H9 (cell line): ENCODE measurements around the gene TBC1D23. TPM values are rescaled to one million over a fixed set of nuclear protein-coding genes. Genes with fewer than 3 reads are reported as not detected.
"Not testable (repeated sequence)": the region's sequence is repeated elsewhere in the genome, so short reads cannot be mapped to it uniquely, and the experiment has no call there.

Experiments used
- DNase-seq: peaks from one replicate; pipeline ENCODE4 v3.0.0-alpha.2; 2017
- H2AFZ ChIP-seq: one replicate; pipeline ENCODE4 v1.6.1; 2013; ENCODE audit warnings: mild to moderate bottlenecking, low read length, control low read depth, moderate library complexity
- H2AK5ac ChIP-seq: 2 replicates; pipeline ENCODE4 v1.6.1; 2013; ENCODE audit warnings: low read length, control low read depth, mixed read lengths; ENCODE audit not compliant: insufficient read length
- H2BK120ac ChIP-seq: one replicate; pipeline ENCODE4 v1.6.1; 2013; ENCODE audit warnings: low read depth, mild to moderate bottlenecking, low read length, control low read depth, inconsistent platforms; ENCODE audit not compliant: poor library complexity, severe bottlenecking
- H2BK12ac ChIP-seq: 2 replicates; pipeline ENCODE4 v1.6.1; 2013; ENCODE audit warnings: low read length, control low read depth, mixed read lengths, low read depth; ENCODE audit not compliant: insufficient read length
- H2BK15ac ChIP-seq: 2 replicates; pipeline ENCODE4 v1.6.1; 2013; ENCODE audit warnings: low read depth, low read length, control low read depth
- H2BK20ac ChIP-seq: one replicate; pipeline ENCODE4 v1.6.1; 2013; ENCODE audit warnings: low read depth, mild to moderate bottlenecking, low read length, control low read depth, inconsistent platforms; ENCODE audit not compliant: poor library complexity, severe bottlenecking
- H2BK5ac ChIP-seq: 2 replicates; pipeline ENCODE4 v1.6.1; 2013; ENCODE audit warnings: low read length, control low read depth, mixed read lengths; ENCODE audit not compliant: insufficient read length
- H3K14ac ChIP-seq: 2 replicates; pipeline ENCODE4 v1.6.1; 2013; ENCODE audit warnings: low read length, control low read depth; ENCODE audit not compliant: insufficient read depth
- H3K18ac ChIP-seq: 2 replicates; pipeline ENCODE4 v1.6.1; 2013; ENCODE audit warnings: low read depth, mild to moderate bottlenecking, mixed read lengths, low read length, control low read depth; ENCODE audit not compliant: insufficient read length
- H3K23ac ChIP-seq: 2 replicates; pipeline ENCODE4 v1.6.1; 2013; ENCODE audit warnings: low read length, control low read depth, mixed read lengths, low read depth; ENCODE audit not compliant: insufficient read length
- H3K23me2 ChIP-seq: 2 replicates; pipeline ENCODE4 v1.6.1; 2013; ENCODE audit warnings: low read depth, mild to moderate bottlenecking, mixed read lengths, low read length, control low read depth; ENCODE audit not compliant: insufficient read length, poor library complexity, severe bottlenecking
- H3K27ac ChIP-seq: 2 replicates; pipeline ENCODE4 v1.5.1; 2013; ENCODE audit warnings: low read length, control low read depth, mixed read lengths, low read depth; ENCODE audit not compliant: insufficient read length
- H3K27me3 ChIP-seq: 2 replicates; pipeline ENCODE4 v1.6.1; 2013; ENCODE audit warnings: low read length, control low read depth, inconsistent platforms; ENCODE audit not compliant: insufficient read depth
- H3K4ac ChIP-seq: 2 replicates; pipeline ENCODE4 v1.6.1; 2013; ENCODE audit warnings: low read depth, mild to moderate bottlenecking, control low read depth, inconsistent platforms, low read length, moderate library complexity
- H3K4me1 ChIP-seq: 2 replicates; pipeline ENCODE4 v1.6.1; 2013; ENCODE audit warnings: low read length, control low read depth, inconsistent platforms; ENCODE audit not compliant: insufficient read depth
- H3K4me2 ChIP-seq: 2 replicates; pipeline ENCODE4 v1.6.1; 2013; ENCODE audit warnings: low read length, control low read depth, mixed read lengths; ENCODE audit not compliant: insufficient read length, insufficient read depth
- H3K56ac ChIP-seq: 2 replicates; pipeline ENCODE4 v1.6.1; 2013; ENCODE audit warnings: low read depth, mild to moderate bottlenecking, mixed read lengths, low read length, control low read depth; ENCODE audit not compliant: insufficient read length
- H3K79me1 ChIP-seq: 2 replicates; pipeline ENCODE4 v1.6.1; 2013; ENCODE audit warnings: low read depth, mild to moderate bottlenecking, moderate library complexity, low read length, control low read depth, inconsistent platforms; ENCODE audit not compliant: insufficient read depth, poor library complexity, severe bottlenecking
- H3K79me2 ChIP-seq: 2 replicates; pipeline ENCODE4 v1.6.1; 2013; ENCODE audit warnings: low read length, control low read depth, inconsistent platforms; ENCODE audit not compliant: insufficient read depth
- H3K9ac ChIP-seq: 2 replicates; pipeline ENCODE4 v1.6.1; 2013; ENCODE audit warnings: low read length, control low read depth, mixed read lengths; ENCODE audit not compliant: insufficient read length; ENCODE audit errors: extremely low read depth
- H3K9me3 ChIP-seq: one replicate; pipeline ENCODE4 v1.6.1; 2013; ENCODE audit warnings: low read depth, low read length, inconsistent platforms; ENCODE audit not compliant: control insufficient read depth
- H3T11ph ChIP-seq: one replicate; pipeline ENCODE4 v1.6.1; 2013; ENCODE audit warnings: mild to moderate bottlenecking, low read length, control low read depth, inconsistent platforms
- H4K20me1 ChIP-seq: one replicate; pipeline ENCODE4 v1.6.1; 2013; ENCODE audit not compliant: control insufficient read depth, insufficient read length, insufficient read depth
- H4K5ac ChIP-seq: 2 replicates; pipeline ENCODE4 v1.6.1; 2013; ENCODE audit warnings: low read depth, mild to moderate bottlenecking, mixed read lengths, low read length, control low read depth; ENCODE audit not compliant: insufficient read length
- H4K8ac ChIP-seq: replicated peaks from 2 replicates; pipeline ENCODE4 v1.6.1; 2013; ENCODE audit warnings: low read length, control low read depth, mixed read lengths, low read depth; ENCODE audit not compliant: insufficient read length
- H4K91ac ChIP-seq: 2 replicates; pipeline ENCODE4 v1.6.1; 2013; ENCODE audit warnings: low read depth, mild to moderate bottlenecking, moderate library complexity, mixed read lengths, low read length, control low read depth; ENCODE audit not compliant: insufficient read length
- H3K27ac Mint-ChIP-seq, 3 experiments: 2 replicates in 2 of 3; 3 replicates in 1 of 3; pipeline ENCODE4 v1.8.0; 2020 to 2021; ENCODE audit warnings: mixed read lengths in 3 of 3, mild to moderate bottlenecking in 1 of 3, moderate library complexity in 1 of 3
- H3K27me3 Mint-ChIP-seq: 2 replicates; pipeline ENCODE4 v1.8.0; 2021; ENCODE audit warnings: low read depth, mild to moderate bottlenecking, moderate library complexity, mixed read lengths
- H3K36me3 Mint-ChIP-seq, 3 experiments: 2 replicates in 2 of 3; 3 replicates in 1 of 3; pipeline ENCODE4 v1.8.0; 2020 to 2021; ENCODE audit warnings: low read depth in 3 of 3, mixed read lengths in 3 of 3; ENCODE audit not compliant: insufficient read depth in 1 of 3
- H3K4me1 Mint-ChIP-seq, 2 experiments: 2 replicates each; pipeline ENCODE4 v1.8.0; 2020; ENCODE audit warnings: mixed read lengths in 2 of 2
- H3K4me3 Mint-ChIP-seq, 2 experiments: 2 replicates in 1 of 2; 3 replicates in 1 of 2; pipeline ENCODE4 v1.8.0; 2020 to 2021; ENCODE audit warnings: mild to moderate bottlenecking in 2 of 2, mixed read lengths in 2 of 2, moderate library complexity in 1 of 2
- H3K9me3 Mint-ChIP-seq, 2 experiments: 2 replicates in 1 of 2; 3 replicates in 1 of 2; pipeline ENCODE4 v1.8.0; 2020; ENCODE audit warnings: mild to moderate bottlenecking in 2 of 2, mixed read lengths in 2 of 2, moderate library complexity in 1 of 2
- WGBS: extraction: QIAGEN DNeasy Blood & Tissue Kit; methylation state at CpG from one replicate; pipeline ENCODE4 v1.1.7; 2013; ENCODE audit warnings: missing lambda C conversion rate, low lambda C conversion rate, mixed read lengths; ENCODE audit not compliant: insufficient read length; ENCODE audit errors: extremely low coverage; 5-methylcytosine and 5-hydroxymethylcytosine counted together
- total RNA-seq: library from RNA; stranded (reverse); gene quantifications from 2 replicates; pipeline ENCODE4 v1.2.1, GENCODE V29; 2021
- TF ChIP-seq, protein P1 (sequence below): fragments of 200-600 bp; sonication (generic); conservative IDR thresholded peaks from 3 replicates; pipeline ENCODE4 v1.8.0; 2021; ENCODE audit warnings: antibody characterized with exemption, mild to moderate bottlenecking

Gene TBC1D23
- total RNA-seq, 1 experiment from 2014 or later, result 37.1 TPM

DNA sequence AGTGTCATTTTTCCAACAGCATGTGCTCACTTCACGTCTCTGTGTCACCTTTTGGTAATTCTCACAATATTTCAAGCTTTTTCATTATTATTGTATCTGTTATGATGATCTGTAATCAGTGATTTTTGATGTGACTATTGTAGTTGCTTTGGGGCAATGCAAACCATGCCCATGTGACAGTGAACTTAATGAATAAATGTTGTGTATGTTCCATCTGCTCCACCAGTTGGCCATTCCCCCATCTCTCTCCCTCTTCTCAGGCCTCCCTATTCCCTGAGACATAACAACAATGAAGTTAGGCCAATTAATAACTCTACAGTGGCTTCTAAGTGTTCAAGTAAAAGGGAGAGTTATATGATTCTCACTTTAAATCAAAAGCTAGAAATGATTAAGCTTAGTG, 32.5 kb upstream of the TBC1D23 start:
- Histone ChIP-seq H3K56ac (no peak overlapping the region), H2AK5ac (no peak overlapping the region), H3K23me2 (no peaks in the 10 kb centered on the region), H2BK5ac (no peak overlapping the region), H3K4me1 (peaks cover 3% of the 10 kb centered on the region; the same call in 1 of the 2 replicates), H4K91ac (no peak overlapping the region), H3K14ac (no peak overlapping the region), H3T11ph (no peak overlapping the region), H3K9ac (no peak overlapping the region), H3K9me3 (no peaks in the 10 kb centered on the region), H3K79me1 (no peaks in the 10 kb centered on the region), H4K20me1 (no peaks in the 10 kb centered on the region), H3K27me3 (no peaks in the 10 kb centered on the region), H3K18ac (no peak overlapping the region), H3K27ac (no peak overlapping the region), H2AFZ (no peak overlapping the region), H2BK15ac (no peak overlapping the region), H4K8ac (no peak overlapping the region), H2BK20ac (no peak overlapping the region), H2BK12ac (no peak overlapping the region), H3K4ac (no peak overlapping the region), H3K79me2 (no peaks in the 10 kb centered on the region), H3K23ac (no peak overlapping the region), H4K5ac (no peak overlapping the region), H2BK120ac (no peak overlapping the region), H3K4me2 (no peak overlapping the region)
- WGBS, result no CpG with 5 or more reads among the region's 1 CpG
- Mint-ChIP-seq H3K4me1 (peaks cover 5 to 10% of the 10 kb centered on the region in 2 experiments; a peak in 3 of 4 replicates), H3K27me3 (no peaks in the 10 kb centered on the region; the same call in 1 of the 2 replicates), H3K27ac (no peak overlapping the region), H3K36me3 (no peaks in the 10 kb centered on the region), H3K9me3 (peaks cover 0 to 12% of the 10 kb centered on the region in 2 experiments; a peak in 4 of 5 replicates), H3K4me3 (no peak overlapping the region)
- TF ChIP-seq, protein P1, sequence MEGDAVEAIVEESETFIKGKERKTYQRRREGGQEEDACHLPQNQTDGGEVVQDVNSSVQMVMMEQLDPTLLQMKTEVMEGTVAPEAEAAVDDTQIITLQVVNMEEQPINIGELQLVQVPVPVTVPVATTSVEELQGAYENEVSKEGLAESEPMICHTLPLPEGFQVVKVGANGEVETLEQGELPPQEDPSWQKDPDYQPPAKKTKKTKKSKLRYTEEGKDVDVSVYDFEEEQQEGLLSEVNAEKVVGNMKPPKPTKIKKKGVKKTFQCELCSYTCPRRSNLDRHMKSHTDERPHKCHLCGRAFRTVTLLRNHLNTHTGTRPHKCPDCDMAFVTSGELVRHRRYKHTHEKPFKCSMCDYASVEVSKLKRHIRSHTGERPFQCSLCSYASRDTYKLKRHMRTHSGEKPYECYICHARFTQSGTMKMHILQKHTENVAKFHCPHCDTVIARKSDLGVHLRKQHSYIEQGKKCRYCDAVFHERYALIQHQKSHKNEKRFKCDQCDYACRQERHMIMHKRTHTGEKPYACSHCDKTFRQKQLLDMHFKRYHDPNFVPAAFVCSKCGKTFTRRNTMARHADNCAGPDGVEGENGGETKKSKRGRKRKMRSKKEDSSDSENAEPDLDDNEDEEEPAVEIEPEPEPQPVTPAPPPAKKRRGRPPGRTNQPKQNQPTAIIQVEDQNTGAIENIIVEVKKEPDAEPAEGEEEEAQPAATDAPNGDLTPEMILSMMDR, result no peak
- no peak for DNase-seq

DNA sequence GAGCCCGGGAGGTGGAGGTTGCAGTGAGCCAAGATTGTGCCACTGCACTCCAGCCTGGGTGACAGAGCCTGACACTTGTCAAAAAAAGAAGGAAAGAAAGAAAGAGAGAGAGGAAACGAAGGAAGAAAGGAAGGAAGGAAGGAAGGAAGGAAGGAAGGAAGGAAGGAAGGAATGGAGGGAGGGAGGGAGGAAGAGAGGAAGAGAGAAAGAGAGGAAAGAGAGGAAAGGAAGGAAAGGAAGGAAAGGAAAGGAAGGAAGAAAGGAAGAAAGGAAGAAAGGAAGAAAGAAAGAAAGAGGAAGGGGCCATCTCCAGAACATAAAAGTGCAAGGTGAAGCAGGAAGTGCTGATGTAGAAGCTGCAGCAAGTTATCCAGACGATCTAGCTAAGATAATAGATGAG, 31.6 kb upstream of the TBC1D23 start:
- H2BK120ac ChIP-seq, H3K9ac ChIP-seq, H3K36me3 Mint-ChIP-seq, H3K27ac ChIP-seq, H3T11ph ChIP-seq, H3K4me3 Mint-ChIP-seq, H2AK5ac ChIP-seq, H3K4me2 ChIP-seq, H3K79me2 ChIP-seq, H3K18ac ChIP-seq, H2BK5ac ChIP-seq, H3K27me3 Mint-ChIP-seq, H3K4ac ChIP-seq, H3K27me3 ChIP-seq, H3K56ac ChIP-seq, H3K4me1 ChIP-seq, H4K91ac ChIP-seq, H2BK20ac ChIP-seq, H2AFZ ChIP-seq, DNase-seq, H4K20me1 ChIP-seq, H3K9me3 ChIP-seq, H2BK12ac ChIP-seq, H3K14ac ChIP-seq, H4K5ac ChIP-seq, H3K23me2 ChIP-seq, H4K8ac ChIP-seq, H2BK15ac ChIP-seq, H3K23ac ChIP-seq, H3K79me1 ChIP-seq: not testable (repeated sequence)
- WGBS, result no CpG with 5 or more reads among the region's 3 CpGs
- Mint-ChIP-seq H3K9me3 (peaks cover 0 to 12% of the 10 kb centered on the region in 2 experiments; a peak in 4 of 5 replicates), H3K4me1 (peaks cover 5 to 14% of the 10 kb centered on the region in 2 experiments), H3K27ac (peak overlapping the region in 1 of 3 experiments; percentile 32; a peak in 1 of 7 replicates)
